ENCODE measurements around the gene MSL3.

The MSL3 gene

DNA sequence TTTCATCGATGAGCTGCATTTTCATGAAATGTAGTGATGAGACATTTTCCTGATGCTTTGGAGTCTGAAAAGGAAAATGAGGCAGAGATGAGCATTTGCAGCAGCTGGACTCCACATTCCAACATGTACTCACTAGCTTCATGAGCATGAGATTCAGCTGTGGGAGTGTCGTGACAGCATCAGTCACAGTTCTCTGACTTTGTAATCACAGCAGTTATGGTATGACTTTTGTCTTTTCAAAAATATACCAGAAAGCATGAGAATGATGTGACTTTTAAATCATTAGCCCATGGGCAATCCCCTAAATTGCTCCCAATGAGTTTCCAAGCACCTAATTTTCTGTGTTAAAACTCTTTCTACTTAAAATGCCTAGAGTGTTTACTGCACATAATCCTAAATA is 18.3 kb upstream of the MSL3 start:
- TF ChIP-seq, protein P1, sequence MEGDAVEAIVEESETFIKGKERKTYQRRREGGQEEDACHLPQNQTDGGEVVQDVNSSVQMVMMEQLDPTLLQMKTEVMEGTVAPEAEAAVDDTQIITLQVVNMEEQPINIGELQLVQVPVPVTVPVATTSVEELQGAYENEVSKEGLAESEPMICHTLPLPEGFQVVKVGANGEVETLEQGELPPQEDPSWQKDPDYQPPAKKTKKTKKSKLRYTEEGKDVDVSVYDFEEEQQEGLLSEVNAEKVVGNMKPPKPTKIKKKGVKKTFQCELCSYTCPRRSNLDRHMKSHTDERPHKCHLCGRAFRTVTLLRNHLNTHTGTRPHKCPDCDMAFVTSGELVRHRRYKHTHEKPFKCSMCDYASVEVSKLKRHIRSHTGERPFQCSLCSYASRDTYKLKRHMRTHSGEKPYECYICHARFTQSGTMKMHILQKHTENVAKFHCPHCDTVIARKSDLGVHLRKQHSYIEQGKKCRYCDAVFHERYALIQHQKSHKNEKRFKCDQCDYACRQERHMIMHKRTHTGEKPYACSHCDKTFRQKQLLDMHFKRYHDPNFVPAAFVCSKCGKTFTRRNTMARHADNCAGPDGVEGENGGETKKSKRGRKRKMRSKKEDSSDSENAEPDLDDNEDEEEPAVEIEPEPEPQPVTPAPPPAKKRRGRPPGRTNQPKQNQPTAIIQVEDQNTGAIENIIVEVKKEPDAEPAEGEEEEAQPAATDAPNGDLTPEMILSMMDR (IDR thresholded peaks at IDR 0.05; ENCODE audit: low read depth, low read length), result no peak
- no peak overlapping the region for H3K4me3 ChIP-seq (replicated peaks in 1 of 2; ENCODE audit: low read depth in 2 of 2, low read length in 2 of 2)

DNA sequence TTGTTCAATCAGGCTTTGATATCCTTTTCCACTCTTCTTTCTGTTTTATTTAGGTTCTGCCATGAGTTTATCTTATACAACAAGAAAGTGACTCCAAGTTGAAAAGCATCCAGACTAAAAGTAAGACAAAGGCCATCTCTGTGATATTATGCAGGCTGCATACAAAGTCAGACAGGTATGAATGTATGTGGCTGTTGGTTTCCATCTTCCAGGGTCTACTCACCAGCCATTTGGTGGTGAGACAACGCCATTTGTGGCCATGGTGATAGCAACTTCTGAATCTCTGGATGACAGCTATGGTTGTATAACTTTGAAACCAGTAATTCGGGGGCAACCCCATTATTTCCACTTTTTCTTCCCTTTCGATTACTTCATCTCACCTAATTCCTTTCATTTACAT is 17.2 kb upstream of the MSL3 start:
- TF ChIP-seq, protein P1 (IDR thresholded peaks at IDR 0.05; ENCODE audit: low read depth, low read length), result no peak
- no peak overlapping the region for H3K4me3 ChIP-seq (replicated peaks in 1 of 2; ENCODE audit: low read depth in 2 of 2, low read length in 2 of 2)
- DNase-seq (ENCODE audit: low read depth in 2 of 2), result no peak

More for the DNA sequence above, 18.3 kb upstream of the MSL3 start:
- DNase-seq (ENCODE audit: low read depth in 2 of 2), result no peak

DNA sequence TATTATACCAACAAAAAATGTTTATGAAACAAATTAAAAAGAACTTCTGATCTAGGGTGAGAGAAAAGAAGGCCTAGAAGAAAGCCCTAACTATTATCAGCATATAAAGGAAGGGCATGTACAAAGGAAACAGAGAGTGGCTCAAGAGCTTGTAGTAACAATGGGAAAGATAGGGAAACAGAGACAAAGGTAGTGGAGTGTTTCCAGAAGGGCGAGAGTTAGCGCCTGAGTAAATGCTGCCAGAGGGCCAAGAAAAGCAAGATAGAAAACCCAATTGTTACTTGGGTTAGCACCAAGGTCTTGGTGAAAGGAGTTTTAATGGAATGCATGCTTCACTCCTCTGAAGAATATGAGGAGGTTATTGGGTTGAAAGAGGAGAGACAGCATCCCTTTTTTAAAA is 16.5 kb upstream of the MSL3 start:
- peak in 1 of 2 donors; percentile 42 for DNase-seq (ENCODE audit: low read depth in 2 of 2)
- H3K4me3 ChIP-seq (replicated peaks in 1 of 2; ENCODE audit: low read depth in 2 of 2, low read length in 2 of 2), result no peak overlapping the region
- TF ChIP-seq, protein P1 (IDR thresholded peaks at IDR 0.05; ENCODE audit: low read depth, low read length), result no peak

DNA sequence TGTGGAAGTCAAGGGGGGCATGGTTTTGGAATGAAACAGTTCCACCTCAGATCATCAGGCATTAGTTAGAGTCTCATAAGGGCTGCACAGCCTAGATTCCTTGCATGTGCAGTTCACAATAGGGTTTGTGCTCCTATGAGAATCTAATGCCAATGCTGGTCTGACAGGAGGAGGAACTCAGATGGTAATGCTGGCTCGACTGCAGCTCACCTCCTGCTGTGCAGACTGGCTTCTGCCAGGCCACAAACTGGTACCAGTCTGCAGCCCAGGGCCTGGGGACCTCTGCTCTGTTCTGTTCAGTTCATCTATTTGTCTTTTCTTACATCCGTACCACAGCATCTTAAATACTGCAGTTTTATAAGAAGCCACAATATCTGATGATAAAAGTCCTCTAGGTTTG is 12.2 kb upstream of the MSL3 start:
- H3K4me3 ChIP-seq (replicated peaks in 1 of 2; ENCODE audit: low read depth in 2 of 2, low read length in 2 of 2), result no peak overlapping the region
- no peak for DNase-seq (ENCODE audit: low read depth in 2 of 2)
- TF ChIP-seq, protein P1 (IDR thresholded peaks at IDR 0.05; ENCODE audit: low read depth, low read length), result no peak

DNA sequence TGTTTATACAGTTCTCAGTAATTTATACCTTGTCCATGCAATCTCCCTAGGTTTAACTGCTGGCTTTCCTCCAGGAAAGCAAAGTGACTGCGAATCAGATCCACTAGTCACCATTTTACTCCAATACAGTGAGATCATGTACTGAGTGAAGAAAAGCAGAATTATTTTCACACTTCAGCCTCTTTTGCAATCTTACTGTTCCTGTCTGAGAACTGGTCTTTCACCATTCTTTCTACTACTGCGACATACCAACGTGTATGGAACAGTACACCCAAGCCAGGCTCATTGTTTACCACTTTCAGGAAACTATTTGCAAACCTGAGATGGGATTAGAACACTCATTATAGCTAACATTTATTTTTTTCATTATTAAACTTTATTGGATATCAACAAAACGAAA is 8.0 kb upstream of the MSL3 start:
- peak in 1 of 2 donors; percentile 5 for DNase-seq (ENCODE audit: low read depth in 2 of 2)
- TF ChIP-seq, protein P1 (IDR thresholded peaks at IDR 0.05; ENCODE audit: low read depth, low read length), result no peak
- H3K4me3 ChIP-seq (replicated peaks in 1 of 2; ENCODE audit: low read depth in 2 of 2, low read length in 2 of 2), result no peak overlapping the region

DNA sequence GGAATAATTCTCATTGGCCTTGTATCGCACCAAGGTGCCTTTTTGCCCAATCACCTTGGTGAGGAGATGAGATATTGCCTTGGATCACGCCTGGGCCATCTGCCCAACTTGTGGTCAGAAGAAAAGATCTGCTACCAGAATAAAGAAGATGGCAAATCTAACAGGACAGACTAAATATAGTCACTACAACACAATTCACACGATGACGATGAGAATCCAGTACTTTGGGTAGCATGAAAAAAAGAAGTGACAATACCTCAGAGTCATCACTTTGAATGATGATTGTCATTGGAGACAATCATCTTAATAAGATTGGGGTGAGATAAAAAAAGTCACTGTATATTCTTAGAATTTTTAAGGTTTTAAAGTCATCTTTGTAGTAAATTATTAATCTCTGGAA is 7.3 kb upstream of the MSL3 start:
- DNase-seq (ENCODE audit: low read depth in 2 of 2), result no peak
- TF ChIP-seq, protein P1 (IDR thresholded peaks at IDR 0.05; ENCODE audit: low read depth, low read length), result no peak
- H3K4me3 ChIP-seq (replicated peaks in 1 of 2; ENCODE audit: low read depth in 2 of 2, low read length in 2 of 2), result no peak overlapping the region

DNA sequence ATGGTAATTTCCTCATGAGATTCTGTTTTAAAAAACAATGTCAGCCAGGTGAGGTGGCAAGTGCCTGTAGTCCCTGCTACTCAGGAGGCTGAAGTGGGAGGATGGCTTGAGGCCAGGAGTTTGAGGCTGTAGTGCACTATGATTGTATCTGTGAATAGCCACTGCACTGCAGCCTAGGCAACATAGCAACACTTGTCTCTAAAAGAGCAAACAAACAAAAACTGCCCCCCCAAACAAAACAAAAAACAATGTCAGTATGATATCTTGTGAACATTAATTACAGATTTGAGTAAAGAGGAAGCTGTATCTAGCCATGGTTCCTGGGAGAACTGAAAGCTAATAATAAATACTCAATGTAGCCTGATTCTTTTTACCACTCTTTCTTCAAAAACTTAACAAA is 6.8 kb upstream of the MSL3 start:
- TF ChIP-seq, protein P1 (IDR thresholded peaks at IDR 0.05; ENCODE audit: low read depth, low read length), result no peak
- no peak for DNase-seq (ENCODE audit: low read depth in 2 of 2)
- no peak overlapping the region for H3K4me3 ChIP-seq (replicated peaks in 1 of 2; ENCODE audit: low read depth in 2 of 2, low read length in 2 of 2)

Data from cardiac fibroblast (primary cell).